GM23338 (cell line): ENCODE measurements around the gene MED9. TPM values are rescaled to one million over a fixed set of nuclear protein-coding genes. Genes with fewer than 3 reads are reported as not detected.

Experiments used
- ATAC-seq: fragments of 200-7000 bp; cut with Tn5 transposase; 3 replicates; pipeline ENCODE4 v1.9.1; 2020
- DNase-seq: peaks from one replicate; pipeline ENCODE4 v3.0.0-alpha.2; 2015; ENCODE audit warnings: low spot score
- H2AFZ ChIP-seq: fragments of 200-600 bp; sonication (generic); 2 replicates; pipeline ENCODE4 v1.8.0; 2016; ENCODE audit warnings: antibody characterized with exemption, mild to moderate bottlenecking, moderate library complexity
- H3F3A ChIP-seq: fragments of 200-600 bp; sonication (generic); replicated peaks from 2 replicates; pipeline ENCODE4 v1.8.0; 2017; ENCODE audit warnings: antibody characterized with exemption, mixed run types, low read depth
- H3K27ac ChIP-seq: fragments of 200-600 bp; sonication (generic); 2 replicates; pipeline ENCODE4 v1.6.1; 2016; ENCODE audit warnings: low read depth
- H3K27me3 ChIP-seq: fragments of 200-600 bp; sonication (generic); 2 replicates; pipeline ENCODE4 v1.8.0; 2016; ENCODE audit warnings: mild to moderate bottlenecking, mixed run types, moderate library complexity; ENCODE audit not compliant: insufficient read depth
- H3K36me3 ChIP-seq: fragments of 200-600 bp; sonication (generic); 2 replicates; pipeline ENCODE4 v1.8.0; 2016; ENCODE audit warnings: mild to moderate bottlenecking; ENCODE audit not compliant: insufficient read depth
- H3K4me1 ChIP-seq: fragments of 200-600 bp; sonication (generic); 2 replicates; pipeline ENCODE4 v1.8.0; 2016; ENCODE audit warnings: mild to moderate bottlenecking, moderate library complexity; ENCODE audit not compliant: insufficient read depth
- H3K4me2 ChIP-seq: fragments of 200-600 bp; sonication (generic); 2 replicates; pipeline ENCODE4 v1.7.1; 2017; ENCODE audit warnings: mixed run types
- H3K4me3 ChIP-seq: fragments of 200-600 bp; sonication (generic); 2 replicates; pipeline ENCODE4 v1.6.1; 2016; ENCODE audit warnings: mixed run types
- H3K79me2 ChIP-seq: fragments of 200-600 bp; sonication (generic); replicated peaks from 2 replicates; pipeline ENCODE4 v1.8.0; 2017; ENCODE audit warnings: mild to moderate bottlenecking; ENCODE audit not compliant: insufficient read depth
- H3K9me2 ChIP-seq: fragments of 200-600 bp; sonication (generic); 2 replicates; pipeline ENCODE4 v1.8.0; 2017; ENCODE audit not compliant: insufficient read depth
- H4K20me1 ChIP-seq: fragments of 200-600 bp; sonication (generic); replicated peaks from 2 replicates; pipeline ENCODE4 v1.8.0; 2017; ENCODE audit warnings: mild to moderate bottlenecking; ENCODE audit not compliant: insufficient read depth
- H3K27ac Mint-ChIP-seq: 2 replicates; pipeline ENCODE4 v1.8.0; 2020; ENCODE audit warnings: inconsistent platforms, mild to moderate bottlenecking, moderate library complexity, mixed read lengths
- H3K27me3 Mint-ChIP-seq: 3 replicates; pipeline ENCODE4 v1.8.0; 2022; ENCODE audit warnings: low read depth, mild to moderate bottlenecking, moderate library complexity, mixed read lengths, inconsistent platforms; ENCODE audit not compliant: insufficient read depth, poor library complexity
- H3K36me3 Mint-ChIP-seq: 3 replicates; pipeline ENCODE4 v1.8.0; 2021; ENCODE audit warnings: low read depth, mild to moderate bottlenecking, inconsistent platforms, moderate library complexity, mixed read lengths
- H3K4me1 Mint-ChIP-seq: 3 replicates; pipeline ENCODE4 v1.8.0; 2020; ENCODE audit warnings: mild to moderate bottlenecking, inconsistent platforms, mixed read lengths
- H3K4me3 Mint-ChIP-seq: 3 replicates; pipeline ENCODE4 v1.8.0; 2021; ENCODE audit warnings: moderate library complexity, mild to moderate bottlenecking, inconsistent platforms, mixed read lengths
- H3K9me3 Mint-ChIP-seq: 3 replicates; pipeline ENCODE4 v1.8.0; 2020; ENCODE audit warnings: moderate library complexity, mild to moderate bottlenecking, inconsistent platforms, mixed read lengths
- CREB1 ChIP-seq: fragments of 250-450 bp; sonication (Bioruptor Pico); IDR thresholded peaks from 2 replicates; pipeline ENCODE4 v1.5.0; 2020; ENCODE audit warnings: low read depth, mild to moderate bottlenecking, moderate library complexity
- EZH2 ChIP-seq: fragments of 200-600 bp; sonication (generic); IDR thresholded peaks from one replicate; pipeline ENCODE4 v1.8.0; 2017; ENCODE audit warnings: antibody characterized with exemption, mild to moderate bottlenecking, low read depth; ENCODE audit not compliant: unreplicated experiment
- EZH2phosphoT487 ChIP-seq: fragments of 200-600 bp; sonication (generic); IDR thresholded peaks from one replicate; pipeline ENCODE4 v1.8.1; 2018; ENCODE audit warnings: antibody characterized with exemption; ENCODE audit not compliant: unreplicated experiment
- JUNB ChIP-seq: IDR thresholded peaks from one replicate; pipeline ENCODE4 v1.6.1; 2016; ENCODE audit warnings: antibody characterized with exemption; ENCODE audit not compliant: unreplicated experiment
- NANOG ChIP-seq: IDR thresholded peaks from 2 replicates; pipeline ENCODE4 v1.6.1; 2016; ENCODE audit warnings: antibody characterized with exemption, borderline replicate concordance
- POLR2AphosphoS5 ChIP-seq: IDR thresholded peaks from 2 replicates; pipeline ENCODE4 v1.6.1; 2016; ENCODE audit warnings: antibody characterized with exemption, low read depth
- REST ChIP-seq: IDR thresholded peaks from one replicate; pipeline ENCODE4 v1.6.1; 2018; ENCODE audit warnings: antibody characterized with exemption; ENCODE audit not compliant: unreplicated experiment
- STAT1 ChIP-seq: IDR thresholded peaks from one replicate; pipeline ENCODE4 v1.6.1; 2016; ENCODE audit warnings: antibody characterized with exemption; ENCODE audit not compliant: unreplicated experiment
- ZNF114 ChIP-seq: fragments of 250-450 bp; sonication (Bioruptor Pico); IDR thresholded peaks from 2 replicates; pipeline ENCODE4 v1.5.0; 2020; ENCODE audit warnings: mild to moderate bottlenecking, moderate library complexity
- ZNF331 ChIP-seq: fragments of 250-450 bp; sonication (Bioruptor Pico); IDR thresholded peaks from 2 replicates; pipeline ENCODE4 v1.5.0; 2020; ENCODE audit warnings: low read depth, mild to moderate bottlenecking, moderate library complexity
- polyA plus RNA-seq: library from polyadenylated mRNA; unstranded; fragments of >200 nt; fragmentation: Nextera tagmentation; extraction: Ambion mirVana; gene quantifications from 2 replicates; pipeline ENCODE4 v1.2.1, GENCODE V29; 2016
- total RNA-seq: library from RNA; depleted of rRNA; stranded (reverse); fragments of >200 nt; shearing (Covaris generic); gene quantifications from 2 replicates; pipeline ENCODE4 v1.2.3, GENCODE V29; 2014
- TF ChIP-seq, protein P1 (sequence below): IDR thresholded peaks from 2 replicates; pipeline ENCODE4 v1.6.1; 2016; ENCODE audit warnings: antibody characterized with exemption
- TF ChIP-seq, protein P2 (sequence below), 2 experiments: fragments of 200-600 bp in 1 of 2; sonication (generic) in 1 of 2; conservative IDR thresholded peaks; 2 replicates each; pipeline versions ENCODE4 v1.5.1 to v1.6.1; 2016 to 2017; ENCODE audit warnings: antibody characterized with exemption in 2 of 2, low read depth in 2 of 2, mild to moderate bottlenecking in 2 of 2, moderate library complexity in 1 of 2

MED9 gene
- total and polyA plus RNA-seq, 2 experiments from 2014 or later, result 17.3 to 19.9 TPM

- TF ChIP-seq REST (no peak), ZNF331 (CRISPR knock-in tag) (no peak), POLR2AphosphoS5 (no peak), EZH2 (no peak), STAT1 (no peak), NANOG (no peak), JUNB (no peak), ZNF114 (no peak), CREB1 (CRISPR knock-in tag) (no peak), EZH2phosphoT487 (no peak)
- TF ChIP-seq, protein P1, sequence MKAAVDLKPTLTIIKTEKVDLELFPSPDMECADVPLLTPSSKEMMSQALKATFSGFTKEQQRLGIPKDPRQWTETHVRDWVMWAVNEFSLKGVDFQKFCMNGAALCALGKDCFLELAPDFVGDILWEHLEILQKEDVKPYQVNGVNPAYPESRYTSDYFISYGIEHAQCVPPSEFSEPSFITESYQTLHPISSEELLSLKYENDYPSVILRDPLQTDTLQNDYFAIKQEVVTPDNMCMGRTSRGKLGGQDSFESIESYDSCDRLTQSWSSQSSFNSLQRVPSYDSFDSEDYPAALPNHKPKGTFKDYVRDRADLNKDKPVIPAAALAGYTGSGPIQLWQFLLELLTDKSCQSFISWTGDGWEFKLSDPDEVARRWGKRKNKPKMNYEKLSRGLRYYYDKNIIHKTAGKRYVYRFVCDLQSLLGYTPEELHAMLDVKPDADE, result no peak
Measured at GRCh38 chr17:17506181-17506741, 29.5 kb downstream of the MED9 start (continued).

GRCh38 chr17:17506893-17507464 is 30.2 kb downstream of the MED9 start:
- Mint-ChIP-seq H3K27ac (no peak overlapping the region), H3K4me3 (no peak overlapping the region), H3K9me3 (no peaks in the 10 kb centered on the region), H3K4me1 (peaks cover 6% of the 10 kb centered on the region), H3K36me3 (no peaks in the 10 kb centered on the region; the same call in 2 of the 3 replicates), H3K27me3 (peaks cover 21% of the 10 kb centered on the region)
- no peak overlapping the region for H3K4me3 ChIP-seq
- no peak for ATAC-seq
- no peaks in the 10 kb centered on the region for H3K27me3 ChIP-seq
- H3K4me2 ChIP-seq, result no peak overlapping the region
- no peaks in the 10 kb centered on the region for H3K36me3 ChIP-seq
- no peaks in the 10 kb centered on the region for H3K4me1 ChIP-seq
- DNase-seq, result no peak
- no peaks in the 10 kb centered on the region for H3K79me2 ChIP-seq
- no peak overlapping the region for H3K27ac ChIP-seq
- TF ChIP-seq REST, result no peak
- TF ChIP-seq ZNF331 (CRISPR knock-in tag), result no peak
- no peak for TF ChIP-seq ZNF114
- TF ChIP-seq, protein P2, sequence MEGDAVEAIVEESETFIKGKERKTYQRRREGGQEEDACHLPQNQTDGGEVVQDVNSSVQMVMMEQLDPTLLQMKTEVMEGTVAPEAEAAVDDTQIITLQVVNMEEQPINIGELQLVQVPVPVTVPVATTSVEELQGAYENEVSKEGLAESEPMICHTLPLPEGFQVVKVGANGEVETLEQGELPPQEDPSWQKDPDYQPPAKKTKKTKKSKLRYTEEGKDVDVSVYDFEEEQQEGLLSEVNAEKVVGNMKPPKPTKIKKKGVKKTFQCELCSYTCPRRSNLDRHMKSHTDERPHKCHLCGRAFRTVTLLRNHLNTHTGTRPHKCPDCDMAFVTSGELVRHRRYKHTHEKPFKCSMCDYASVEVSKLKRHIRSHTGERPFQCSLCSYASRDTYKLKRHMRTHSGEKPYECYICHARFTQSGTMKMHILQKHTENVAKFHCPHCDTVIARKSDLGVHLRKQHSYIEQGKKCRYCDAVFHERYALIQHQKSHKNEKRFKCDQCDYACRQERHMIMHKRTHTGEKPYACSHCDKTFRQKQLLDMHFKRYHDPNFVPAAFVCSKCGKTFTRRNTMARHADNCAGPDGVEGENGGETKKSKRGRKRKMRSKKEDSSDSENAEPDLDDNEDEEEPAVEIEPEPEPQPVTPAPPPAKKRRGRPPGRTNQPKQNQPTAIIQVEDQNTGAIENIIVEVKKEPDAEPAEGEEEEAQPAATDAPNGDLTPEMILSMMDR (conservative IDR thresholded peaks at IDR 0.05; ENCODE audit: low read depth in 2 of 2), result no peak
- TF ChIP-seq NANOG, result no peak
- H2AFZ ChIP-seq, result no peak overlapping the region
- no peaks in the 10 kb centered on the region for H3K9me2 ChIP-seq
- H3F3A ChIP-seq, result no peaks in the 10 kb centered on the region
- H4K20me1 ChIP-seq, result no peaks in the 10 kb centered on the region
